ENCODE data around the gene AKT3.

- no peak for TF ChIP-seq CTCF (conservative IDR thresholded peaks at IDR 0.05)
- TF ChIP-seq EZH2 (IDR thresholded peaks at IDR 0.05; ENCODE audit: low read depth) = no peak
Measured at GRCh38 chr1:243475966-243476365, 374.1 kb downstream of the AKT3 start.

Measured in PC-9 (cell line).